Naive thymus-derived CD4-positive, alpha-beta T cell (primary cell): ENCODE data around the gene LHPP. TPM values are rescaled to one million over a fixed set of nuclear protein-coding genes. Genes with fewer than 3 reads are reported as not detected.

Experiments used
- ATAC-seq: fragments of 150-1000 bp; cut with Tn5 transposase; 2 replicates; pipeline ENCODE4 v1.10.0; 2021; ENCODE audit warnings: mild to moderate bottlenecking, moderate library complexity
- CTCF ChIA-PET: fragments of 350-600 bp; sonication (Branson Sonifier 250); formaldehyde crosslinking; loops from one replicate; lab custom pipeline; 2021; ENCODE audit warnings: antibody characterized with exemption; lab: Charles Lee
- POLR2A ChIA-PET: fragments of 350-600 bp; sonication (Branson Sonifier 250); formaldehyde crosslinking; loops from one replicate; lab custom pipeline; 2021; ENCODE audit warnings: antibody characterized with exemption, inconsistent platforms; lab: Charles Lee
- DNase-seq, 9 donors: peaks; one replicate each; pipeline versions ENCODE4 v3.0.0 to v3.0.0-alpha.2; 2020 to 2022; ENCODE audit warnings: mixed read lengths in 1 of 9
- H3K27ac ChIP-seq: one replicate; pipeline ENCODE4 v1.7.0; 2013; ENCODE audit warnings: mild to moderate bottlenecking, low read depth, low read length, moderate library complexity
- H3K27me3 ChIP-seq, 2 donors: one replicate each; pipeline ENCODE4 v1.7.0; 2013; ENCODE audit warnings: low read length in 2 of 2, mild to moderate bottlenecking in 2 of 2, moderate library complexity in 2 of 2; ENCODE audit not compliant: control insufficient read depth in 2 of 2, insufficient read depth in 2 of 2
- H3K36me3 ChIP-seq, 3 experiments: 1 replicate in 2 of 3; 2 replicates in 1 of 3; pipeline ENCODE4 v1.7.0; 2013; ENCODE audit warnings: low read length in 3 of 3, mild to moderate bottlenecking in 3 of 3, moderate library complexity in 1 of 3; ENCODE audit not compliant: insufficient read depth in 3 of 3, control insufficient read depth in 2 of 3
- H3K4me1 ChIP-seq, 2 donors: one replicate each; pipeline ENCODE4 v1.7.0; 2013; ENCODE audit warnings: low read length in 2 of 2, mild to moderate bottlenecking in 2 of 2, moderate library complexity in 1 of 2; ENCODE audit not compliant: control insufficient read depth in 2 of 2, insufficient read depth in 2 of 2
- H3K4me3 ChIP-seq: 2 replicates; pipeline ENCODE4 v1.7.0; 2013; ENCODE audit warnings: mild to moderate bottlenecking, low read length
- H3K9me3 ChIP-seq, 3 experiments: 1 replicate in 2 of 3; 2 replicates in 1 of 3; pipeline ENCODE4 v1.7.0; 2013; ENCODE audit warnings: low read length in 3 of 3; ENCODE audit not compliant: control insufficient read depth in 2 of 3
- H3K27ac Mint-ChIP-seq, 9 donors: one replicate each; pipeline ENCODE4 v1.8.0; 2020 to 2022; ENCODE audit warnings: mixed read lengths in 9 of 9, mild to moderate bottlenecking in 8 of 9, moderate library complexity in 5 of 9, inconsistent platforms in 2 of 9
- H3K27me3 Mint-ChIP-seq, 5 donors: one replicate each; pipeline ENCODE4 v1.8.0; 2021 to 2022; ENCODE audit warnings: mixed read lengths in 5 of 5, mild to moderate bottlenecking in 1 of 5
- H3K36me3 Mint-ChIP-seq, 5 donors: one replicate each; pipeline ENCODE4 v1.8.0; 2020 to 2022; ENCODE audit warnings: mixed read lengths in 5 of 5, mild to moderate bottlenecking in 3 of 5, inconsistent platforms in 1 of 5
- H3K4me1 Mint-ChIP-seq, 7 donors: one replicate each; pipeline ENCODE4 v1.8.0; 2020 to 2022; ENCODE audit warnings: mixed read lengths in 7 of 7, mild to moderate bottlenecking in 3 of 7, inconsistent platforms in 1 of 7
- H3K4me3 Mint-ChIP-seq, 10 donors: one replicate each; pipeline ENCODE4 v1.8.0; 2020 to 2022; ENCODE audit warnings: mild to moderate bottlenecking in 10 of 10, mixed read lengths in 10 of 10, moderate library complexity in 6 of 10, inconsistent platforms in 2 of 10
- H3K9me3 Mint-ChIP-seq, 11 donors: one replicate each; pipeline ENCODE4 v1.8.0; 2020 to 2022; ENCODE audit warnings: mixed read lengths in 11 of 11, mild to moderate bottlenecking in 4 of 11, inconsistent platforms in 1 of 11, moderate library complexity in 1 of 11
- intact Hi-C, 2 donors: fragments of 100-400 bp; cut with micrococcal nuclease; formaldehyde crosslinking; loops; one replicate each; pipeline ENCODE4 v1.15.1; 2023
- polyA plus RNA-seq, 2 donors: library from polyadenylated mRNA; unstranded; fragments of 300-500 nt; fragmentation: Illumina TruSeq; gene quantifications; one replicate each; pipeline ENCODE4 v1.2.3, GENCODE V29; 2021
- total RNA-seq, 6 experiments: library from RNA in 5 of 6; stranded (reverse) in 5 of 6; gene quantifications; 1 replicate in 5 of 6; 2 replicates in 1 of 6; pipeline ENCODE4 v1.2.3 and lab custom pipeline; 2021 to 2026

The LHPP gene
- total and polyA plus RNA-seq, 7 experiments from 2014 or later = 19.8 to 31.2 (median 23.4) TPM

DNA sequence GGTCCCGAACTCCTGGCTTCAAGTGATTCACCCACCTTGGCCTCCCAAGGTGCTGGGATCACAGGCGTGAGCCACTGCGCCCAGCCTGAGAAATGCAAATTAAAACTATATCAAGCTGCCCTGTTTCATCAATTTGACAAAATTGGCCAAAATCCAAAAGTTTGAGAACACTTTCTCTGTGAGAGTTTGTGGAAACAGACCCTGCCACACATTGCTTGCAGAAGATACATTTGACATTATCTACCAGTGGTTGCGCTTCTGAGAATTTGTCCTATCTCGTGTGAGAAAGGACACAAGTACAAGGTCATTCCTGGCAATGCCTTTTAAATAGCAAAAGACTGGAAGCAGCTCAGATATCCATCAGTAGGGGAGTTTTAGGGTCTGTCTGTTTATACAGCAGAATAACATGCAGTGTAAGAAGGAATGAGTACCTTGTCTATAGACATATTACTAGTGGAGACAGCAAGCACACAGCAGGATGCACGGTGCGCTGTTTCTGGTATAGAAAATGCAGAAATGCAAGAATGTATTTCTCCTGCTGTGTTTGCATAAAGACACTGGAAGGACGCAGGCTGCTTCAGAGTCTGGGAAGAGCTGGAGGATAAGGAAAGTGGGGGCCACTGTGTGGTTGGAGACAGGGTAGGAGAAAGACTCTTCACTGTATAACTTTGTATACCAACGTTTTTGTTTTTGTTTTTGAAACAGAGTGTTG, 4.3 kb downstream of the LHPP start:
- ChIA-PET CTCF (interaction anchor here (1.1 kb wide), 1 partner anchor 63 kb away, joined by 3 read pairs; no protein-coding TSS in a partner anchor), POLR2A (no interaction called here)
- no peak for DNase-seq
- peaks cover 0 to 13% (median 3%) of the 10 kb centered on the region in 5 donors for H3K36me3 Mint-ChIP-seq
- Histone ChIP-seq H3K4me3 (no peak overlapping the region), H3K27me3 (no peaks in the 10 kb centered on the region), H3K36me3 (peaks cover 0 to 7% (median 0%) of the 10 kb centered on the region in 3 experiments), H3K9me3 (no peaks in the 10 kb centered on the region), H3K27ac (peak overlapping the region; percentile 40), H3K4me1 (peaks cover 13 to 21% of the 10 kb centered on the region in 2 donors)
- H3K4me1 Mint-ChIP-seq = peaks cover 26 to 35% (median 29%) of the 10 kb centered on the region in 7 donors
- H3K27me3 Mint-ChIP-seq = no peaks in the 10 kb centered on the region
- no peak for ATAC-seq
- H3K4me3 Mint-ChIP-seq = peak overlapping the region in 9 of 10 donors; percentile 14 to 76 (median 65)
- peak overlapping the region in 8 of 9 donors; percentile 69 to 94 (median 93) for H3K27ac Mint-ChIP-seq
- intact Hi-C loops = no loop called here
- peaks cover 0 to 2% (median 0%) of the 10 kb centered on the region in 11 donors for H3K9me3 Mint-ChIP-seq

DNA sequence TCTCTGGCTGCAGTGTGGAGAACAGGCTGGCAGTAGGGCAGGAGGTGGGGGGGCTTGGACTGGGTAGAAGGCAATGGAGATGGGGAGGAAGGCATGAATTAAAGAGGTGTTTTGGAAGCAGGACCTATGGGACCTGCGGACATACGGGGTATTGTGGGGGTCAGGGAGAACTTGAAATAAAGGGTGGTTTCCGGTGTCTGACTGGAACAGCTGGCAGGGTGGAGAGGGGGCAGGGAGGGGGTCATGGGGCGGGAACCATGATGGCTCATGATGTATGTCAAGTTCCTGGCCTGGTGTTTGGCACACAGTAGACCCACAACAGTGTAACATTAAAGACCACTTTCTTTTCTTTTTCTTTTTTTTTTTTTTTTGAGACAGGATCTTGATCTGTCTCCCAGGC, 5.5 kb downstream of the LHPP start:
- ChIA-PET POLR2A (no interaction called here), CTCF (no interaction called here)
- Histone ChIP-seq H3K4me1 (peaks cover 7 to 20% of the 10 kb centered on the region in 2 donors), H3K27me3 (no peaks in the 10 kb centered on the region), H3K4me3 (no peak overlapping the region), H3K36me3 (peaks cover 0 to 7% (median 0%) of the 10 kb centered on the region in 3 experiments), H3K9me3 (no peaks in the 10 kb centered on the region), H3K27ac (no peak overlapping the region)
- no peaks in the 10 kb centered on the region for H3K9me3 Mint-ChIP-seq
- H3K4me1 Mint-ChIP-seq = peaks cover 23 to 31% (median 27%) of the 10 kb centered on the region in 7 donors
- no peak for DNase-seq
- H3K27me3 Mint-ChIP-seq = no peaks in the 10 kb centered on the region
- H3K4me3 Mint-ChIP-seq = no peak overlapping the region
- H3K36me3 Mint-ChIP-seq = peaks cover 0 to 14% (median 0%) of the 10 kb centered on the region in 5 donors
- ATAC-seq = no peak
- H3K27ac Mint-ChIP-seq = peak overlapping the region in 1 of 9 donors; percentile 74
- intact Hi-C loops = no loop called here

DNA sequence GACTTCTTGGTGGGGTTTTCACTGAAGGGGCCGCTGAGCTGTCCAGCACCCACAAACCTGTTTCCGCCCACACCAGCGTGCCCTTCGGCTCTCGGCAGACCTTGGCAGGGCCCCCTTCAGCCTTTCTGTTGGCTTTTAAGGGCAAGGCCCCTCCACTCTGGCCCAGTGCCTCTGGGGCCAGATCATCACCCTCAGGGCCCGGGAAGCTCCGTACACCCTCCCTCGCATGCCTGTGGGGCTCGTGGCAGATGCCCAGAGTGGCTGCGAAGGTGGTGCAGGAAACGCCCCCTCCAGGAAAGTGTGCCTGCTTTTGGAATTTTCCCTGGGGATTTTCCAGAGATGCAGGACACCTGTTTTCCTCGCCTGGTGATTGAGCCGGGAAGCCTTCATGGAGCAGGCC, 7.0 kb downstream of the LHPP start:
- Mint-ChIP-seq H3K36me3 (peaks cover 0 to 14% (median 0%) of the 10 kb centered on the region in 5 donors), H3K4me1 (peaks cover 23 to 32% (median 26%) of the 10 kb centered on the region in 7 donors), H3K27ac (no peak overlapping the region), H3K27me3 (no peaks in the 10 kb centered on the region), H3K4me3 (no peak overlapping the region), H3K9me3 (no peaks in the 10 kb centered on the region)
- no peak overlapping the region for H3K4me3 ChIP-seq
- no peaks in the 10 kb centered on the region for H3K27me3 ChIP-seq
- no peaks in the 10 kb centered on the region for H3K9me3 ChIP-seq
- ATAC-seq = no peak
- no peak overlapping the region for H3K27ac ChIP-seq
- no peak for DNase-seq
- H3K4me1 ChIP-seq = peaks cover 3 to 17% of the 10 kb centered on the region in 2 donors
- H3K36me3 ChIP-seq = peaks cover 0 to 7% (median 0%) of the 10 kb centered on the region in 3 experiments
- intact Hi-C loops = no loop called here
- ChIA-PET POLR2A (no interaction called here), CTCF (no interaction called here)

DNA sequence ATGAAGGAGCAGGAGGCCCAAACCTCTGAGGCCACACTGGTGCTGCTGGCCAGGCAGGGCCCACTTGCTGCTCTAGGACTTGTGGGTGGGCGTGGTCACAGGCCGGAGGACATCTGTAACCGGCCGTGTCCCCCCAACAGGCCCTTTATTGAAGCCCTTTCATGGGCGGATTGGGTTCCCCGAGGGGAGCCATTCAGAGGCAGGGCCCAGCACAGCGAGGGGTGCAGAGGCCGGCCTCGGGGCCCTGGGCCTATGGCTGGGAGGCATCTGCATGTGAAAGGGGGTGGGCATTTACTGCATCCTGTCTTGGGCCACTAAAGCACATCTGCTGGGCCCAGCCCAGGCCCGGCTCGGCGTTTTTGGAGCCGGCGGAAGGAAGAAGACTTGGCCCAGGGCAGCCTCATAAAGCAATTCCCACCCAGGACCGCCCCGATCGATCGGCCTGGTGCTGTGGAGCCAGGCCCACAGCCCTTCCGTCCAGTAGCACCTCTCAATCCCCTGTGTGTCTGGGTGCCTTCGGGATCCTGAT, 8.4 kb downstream of the LHPP start:
- H3K4me3 ChIP-seq = no peak overlapping the region
- no peaks in the 10 kb centered on the region for H3K9me3 ChIP-seq
- H3K27me3 ChIP-seq = no peaks in the 10 kb centered on the region
- Mint-ChIP-seq H3K27me3 (no peaks in the 10 kb centered on the region), H3K27ac (no peak overlapping the region), H3K4me3 (no peak overlapping the region), H3K9me3 (no peaks in the 10 kb centered on the region), H3K36me3 (peaks cover 0 to 14% (median 0%) of the 10 kb centered on the region in 5 donors), H3K4me1 (peaks cover 13 to 28% (median 18%) of the 10 kb centered on the region in 7 donors)
- peaks cover 3 to 11% of the 10 kb centered on the region in 2 donors for H3K4me1 ChIP-seq
- intact Hi-C loops = loop anchor here in 1 of 2 donors (5.0 kb wide), 1 partner anchor 238 kb away; no protein-coding TSS in a partner anchor
- DNase-seq = no peak
- ATAC-seq = no peak
- H3K36me3 ChIP-seq = peaks cover 0 to 7% (median 0%) of the 10 kb centered on the region in 3 experiments
- CTCF ChIA-PET = no interaction called here
- no peak overlapping the region for H3K27ac ChIP-seq
- POLR2A ChIA-PET = no interaction called here

DNA sequence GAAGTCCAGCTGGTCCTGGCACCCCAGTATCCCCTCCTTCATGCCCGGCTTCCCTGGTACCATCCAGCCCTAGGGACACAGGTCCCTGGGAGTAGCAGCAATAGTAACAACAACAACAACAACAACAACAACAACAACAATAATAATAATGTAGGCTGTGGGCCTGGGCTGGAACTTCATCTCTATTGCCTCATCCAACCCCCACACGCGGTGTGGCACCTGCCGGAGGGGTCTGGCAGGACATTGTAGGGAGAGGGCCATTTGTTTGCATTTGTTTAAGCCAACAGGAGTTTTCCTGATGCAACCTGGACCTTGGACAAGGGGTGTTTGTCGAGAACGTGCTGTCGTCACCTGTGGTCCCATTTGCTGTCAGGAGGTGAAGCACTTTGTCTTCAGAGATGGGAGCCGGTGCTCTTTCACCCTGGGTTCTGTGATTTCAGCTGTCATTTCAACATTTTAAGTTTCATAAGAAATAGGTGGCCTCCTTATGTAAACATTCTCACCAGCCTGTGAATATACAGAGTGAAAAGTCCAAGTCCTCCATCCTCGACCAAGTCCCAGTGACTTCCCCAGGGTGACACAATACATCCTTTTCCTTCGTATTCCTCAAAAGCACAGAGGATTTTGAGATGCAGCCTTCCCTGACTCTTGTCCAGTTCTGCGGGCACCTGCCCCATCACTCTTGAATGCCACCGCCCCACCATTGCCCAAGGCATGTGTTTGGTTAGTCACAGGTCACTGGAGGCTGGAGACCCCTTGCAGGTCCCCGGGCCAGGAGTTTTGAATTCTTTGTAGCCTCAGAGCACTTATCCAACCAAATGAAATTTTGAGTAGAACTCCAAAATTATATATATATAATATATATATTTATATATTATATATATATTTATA, 9.2 kb downstream of the LHPP start:
- peak overlapping the region in 1 of 9 donors; percentile 52 for H3K27ac Mint-ChIP-seq
- H3K27ac ChIP-seq = no peak overlapping the region
- peaks cover 0 to 5% of the 10 kb centered on the region in 2 donors for H3K4me1 ChIP-seq
- H3K4me3 Mint-ChIP-seq = no peak overlapping the region
- H3K9me3 ChIP-seq = no peaks in the 10 kb centered on the region
- peaks cover 5 to 20% (median 13%) of the 10 kb centered on the region in 7 donors for H3K4me1 Mint-ChIP-seq
- ChIA-PET POLR2A (no interaction called here), CTCF (interaction anchor here (1.1 kb wide), 1 partner anchor 81 kb away, joined by 3 read pairs; no protein-coding TSS in a partner anchor)
- intact Hi-C loops = loop anchor here in 1 of 2 donors (5.0 kb wide), 1 partner anchor 238 kb away; no protein-coding TSS in a partner anchor
- peaks cover 0 to 14% (median 0%) of the 10 kb centered on the region in 5 donors for H3K36me3 Mint-ChIP-seq
- H3K27me3 Mint-ChIP-seq = no peaks in the 10 kb centered on the region
- H3K4me3 ChIP-seq = no peak overlapping the region
- no peaks in the 10 kb centered on the region for H3K9me3 Mint-ChIP-seq
- ATAC-seq = no peak
- H3K27me3 ChIP-seq = no peaks in the 10 kb centered on the region
- peaks cover 0 to 7% (median 0%) of the 10 kb centered on the region in 3 experiments for H3K36me3 ChIP-seq
- DNase-seq = no peak

DNA sequence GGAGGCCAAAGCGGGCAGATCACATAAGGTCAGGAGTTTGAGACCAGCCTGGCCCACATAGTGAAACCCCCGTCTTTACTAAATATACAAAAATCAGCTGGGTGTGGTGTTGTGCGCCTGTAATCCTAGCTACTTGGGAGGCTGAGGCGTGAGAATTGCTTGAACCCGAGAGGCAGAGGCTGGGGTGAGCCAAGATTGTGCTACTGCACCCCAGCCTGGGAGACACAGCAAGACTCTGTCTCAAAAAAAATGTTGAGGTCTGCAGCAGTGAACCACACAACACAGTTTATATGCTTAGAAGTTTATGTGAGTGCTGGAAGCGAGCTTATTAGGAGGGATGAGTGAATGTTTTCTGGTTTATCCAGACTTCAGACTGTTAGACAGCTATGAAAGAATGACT, 10.4 kb downstream of the LHPP start:
- Mint-ChIP-seq H3K27ac (no peak overlapping the region), H3K9me3 (no peaks in the 10 kb centered on the region), H3K4me1 (peaks cover 0 to 14% (median 6%) of the 10 kb centered on the region in 7 donors), H3K4me3 (no peak overlapping the region), H3K36me3 (peaks cover 0 to 14% (median 0%) of the 10 kb centered on the region in 5 donors), H3K27me3 (no peaks in the 10 kb centered on the region)
- DNase-seq (no peak), ATAC-seq (no peak)
- intact Hi-C loops = loop anchor here in 1 of 2 donors (5.0 kb wide), 1 partner anchor 240 kb away; no protein-coding TSS in a partner anchor
- CTCF ChIA-PET = interaction anchor here (1.1 kb wide), 1 partner anchor 82 kb away, joined by 3 read pairs; no protein-coding TSS in a partner anchor
- Histone ChIP-seq H3K4me1 (no peaks in the 10 kb centered on the region), H3K27me3 (no peaks in the 10 kb centered on the region), H3K36me3 (peaks cover 0 to 7% (median 0%) of the 10 kb centered on the region in 3 experiments), H3K27ac (no peak overlapping the region), H3K4me3 (no peak overlapping the region), H3K9me3 (no peaks in the 10 kb centered on the region)
- POLR2A ChIA-PET = interaction anchor here (0.7 to 1.2 kb wide), 2 partner anchors 10 to 568 kb away, joined by 3 read pairs; partner anchors contain the start of gene LHPP
